Retinal pigment epithelial cell (primary cell): ENCODE results near the gene PDE10A.

Experiments
- DNase-seq: peaks from one replicate; pipeline ENCODE4 v3.0.0-alpha.2; 2010; ENCODE audit warnings: low read depth
- H3K4me3 ChIP-seq: 2 replicates; pipeline ENCODE4 v1.5.1; 2011; ENCODE audit warnings: mild to moderate bottlenecking, low read length, control low read depth, moderate library complexity
- CTCF ChIP-seq: conservative IDR thresholded peaks from 2 replicates; pipeline ENCODE4 v1.5.1; 2011; ENCODE audit warnings: low read depth, low read length, control low read depth, inconsistent platforms

The PDE10A gene

GRCh38 chr6:165692106-165692653 is 29.1 kb upstream of the PDE10A start:
- no peak for TF ChIP-seq CTCF

GRCh38 chr6:165689699-165690098 is 26.7 kb upstream of the PDE10A start:
- peak; percentile 27 for TF ChIP-seq CTCF
- H3K4me3 ChIP-seq, result no peak overlapping the region
- no peak for DNase-seq

More at GRCh38 chr6:165692106-165692653, 29.1 kb upstream of the PDE10A start:
- H3K4me3 ChIP-seq, result no peak overlapping the region
- no peak for DNase-seq

GRCh38 chr6:165686596-165687365 is 23.7 kb upstream of the PDE10A start:
- no peak for TF ChIP-seq CTCF
- no peak overlapping the region for H3K4me3 ChIP-seq
- no peak for DNase-seq

GRCh38 chr6:165685302-165685701 is 22.3 kb upstream of the PDE10A start:
- H3K4me3 ChIP-seq, result no peak overlapping the region
- TF ChIP-seq CTCF, result no peak
- DNase-seq, result no peak

GRCh38 chr6:165684333-165684732 is 21.3 kb upstream of the PDE10A start:
- H3K4me3 ChIP-seq, result no peak overlapping the region
- no peak for TF ChIP-seq CTCF
- no peak for DNase-seq

GRCh38 chr6:165680975-165681374 is 17.9 kb upstream of the PDE10A start:
- no peak overlapping the region for H3K4me3 ChIP-seq
- no peak for TF ChIP-seq CTCF
- no peak for DNase-seq

GRCh38 chr6:165679326-165679725 is 16.3 kb upstream of the PDE10A start:
- no peak for DNase-seq
- no peak for TF ChIP-seq CTCF
- H3K4me3 ChIP-seq, result no peak overlapping the region
